Medulla oblongata (tissue), 1 donor: ENCODE measurements around the gene TAF1A.
A peak's percentile ranks its signal among the peaks of the same experiment; 100 is the strongest.
"Not testable (repeated sequence)": the region's sequence is repeated elsewhere in the genome, so short reads cannot be mapped to it uniquely, and the experiment has no call there.

Experiments used
- DNase-seq: peaks from one replicate; pipeline ENCODE4 v3.0.0-alpha.2; 2015; ENCODE audit errors: extremely low spot score

Gene TAF1A

GRCh38 chr1:222589462-222590302, at the start of gene TAF1A:
Gene TAF1A (minus strand): TSS chr1:222589933.
- peak; percentile 93 for DNase-seq

GRCh38 chr1:222634180-222635013, 44.7 kb upstream of the TAF1A start:
- peak; percentile 97 for DNase-seq

DNA sequence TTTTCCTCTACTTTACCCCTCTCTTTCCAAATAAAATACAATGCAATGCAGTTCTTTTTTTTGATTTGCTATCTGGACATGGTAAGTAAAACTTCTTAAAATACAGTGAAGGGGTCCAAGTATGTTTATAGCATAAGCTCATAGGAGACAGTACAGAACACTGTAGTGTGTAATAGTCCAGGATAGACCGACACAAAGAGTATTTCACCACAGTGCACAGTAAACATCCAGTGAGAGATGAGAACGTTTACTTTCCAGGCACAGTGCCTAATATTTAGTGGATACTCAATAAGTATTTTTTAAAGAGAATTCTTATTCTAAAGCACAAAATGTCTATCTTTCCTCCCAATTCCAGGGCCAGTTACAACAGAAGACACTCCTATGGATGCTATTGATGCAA, 43.0 kb upstream of the TAF1A start:
- no peak for DNase-seq

- DNase-seq, result no peak
These were observed 42.0 kb upstream of the TAF1A start for GRCh38 chr1:222631611-222632208.

- no peak for DNase-seq
These were observed 40.3 kb upstream of the TAF1A start for GRCh38 chr1:222629921-222630535.

GRCh38 chr1:222627232-222627631, 37.5 kb upstream of the TAF1A start:
- DNase-seq, result no peak

GRCh38 chr1:222624214-222624613, 34.5 kb upstream of the TAF1A start:
- DNase-seq, result no peak

GRCh38 chr1:222623458-222623857, 33.7 kb upstream of the TAF1A start:
- DNase-seq, result no peak

DNA sequence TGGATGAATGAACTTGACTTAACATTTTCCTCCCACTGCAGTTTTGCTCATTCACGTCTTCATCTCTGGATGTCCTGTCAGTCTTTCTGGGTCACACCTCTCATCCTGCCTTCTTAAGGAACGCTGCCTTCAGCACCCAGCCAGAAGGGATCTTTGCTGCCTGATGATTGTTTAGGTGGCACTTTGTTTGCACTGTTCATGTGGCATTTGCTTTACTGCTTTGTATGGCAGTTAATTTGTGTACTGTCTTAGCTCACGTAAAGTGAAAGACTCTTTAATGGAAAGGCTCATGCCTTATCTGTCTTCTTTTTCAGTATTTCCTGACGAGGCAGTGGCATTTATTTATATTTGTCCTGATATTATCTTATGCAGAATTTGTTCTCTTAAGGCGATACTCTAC, 33.0 kb upstream of the TAF1A start:
- no peak for DNase-seq

GRCh38 chr1:222620566-222620965, 30.8 kb upstream of the TAF1A start:
- DNase-seq, result no peak

DNA sequence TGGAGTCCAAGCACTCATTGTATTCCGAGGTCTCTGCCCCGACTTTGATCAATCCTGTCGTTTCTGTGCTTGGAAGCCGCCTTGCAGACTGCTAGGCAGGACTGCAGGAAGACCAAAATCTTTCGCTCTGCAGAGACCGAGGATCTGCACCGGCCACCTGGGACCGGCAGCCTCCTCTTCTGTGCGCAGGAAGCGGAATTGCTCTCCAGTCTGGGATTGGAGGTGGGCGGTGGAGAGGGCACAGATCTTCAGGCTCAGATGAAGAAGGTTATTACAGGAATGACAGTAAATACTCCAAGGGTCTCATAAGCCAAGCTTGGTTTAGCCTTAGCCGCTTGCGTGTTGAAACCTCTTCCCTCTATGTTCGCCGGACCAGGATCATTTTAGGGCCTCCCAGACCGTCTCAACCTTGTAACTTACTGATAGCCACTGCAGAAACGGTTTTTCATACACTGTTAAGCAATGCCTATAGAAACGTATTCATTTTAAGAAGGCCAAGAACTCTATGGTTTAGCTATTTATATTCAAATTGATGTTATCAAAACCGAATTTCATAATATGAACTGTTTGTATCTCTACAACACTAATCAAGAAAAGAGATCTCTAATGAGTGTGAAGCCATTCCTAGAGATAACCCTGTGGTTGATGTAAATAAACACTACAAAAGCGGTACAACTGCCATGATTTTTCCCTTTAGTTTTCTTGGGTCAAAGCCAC, 29.3 kb upstream of the TAF1A start:
- peak; percentile 11 for DNase-seq

GRCh38 chr1:222618001-222618879, 28.5 kb upstream of the TAF1A start, which contains the start of gene MIA3:
Gene MIA3 (plus strand): TSS chr1:222618097. CDS start chr1:222618111, 14 bp downstream.
- DNase-seq, result peak; percentile 83

DNA sequence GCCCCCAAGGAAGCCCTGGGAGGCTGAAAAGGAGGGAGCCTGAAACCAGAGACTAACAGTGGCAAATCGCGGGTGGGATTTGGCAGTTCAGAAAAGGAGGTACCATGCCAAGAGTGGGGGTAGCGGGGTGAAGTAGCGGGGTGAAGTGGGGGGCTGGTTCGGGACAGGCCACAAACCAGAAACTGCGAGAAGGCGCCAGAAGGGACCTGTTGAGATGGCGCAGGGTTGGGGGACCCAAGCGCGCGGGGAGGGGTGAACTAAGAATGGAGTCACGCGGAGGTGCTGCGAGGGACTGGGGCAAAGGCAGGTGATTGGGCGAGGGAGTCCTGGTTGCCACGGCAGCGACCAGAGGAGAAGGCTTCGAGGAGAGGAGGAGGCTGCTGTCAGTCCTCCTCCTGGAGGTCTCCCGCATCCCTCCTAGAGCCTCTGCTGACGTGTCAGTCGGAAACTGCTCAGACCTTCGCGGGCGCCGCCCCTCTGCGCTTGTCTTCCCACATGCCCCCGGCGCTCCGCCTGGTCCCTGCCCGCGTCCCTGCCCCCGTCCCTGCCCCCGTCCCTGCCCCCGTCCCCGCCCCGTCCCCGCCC, 27.7 kb upstream of the TAF1A start:
- peak; percentile 93 for DNase-seq

GRCh38 chr1:222616525-222616924, 26.8 kb upstream of the TAF1A start:
- DNase-seq, result peak; percentile 6

DNA sequence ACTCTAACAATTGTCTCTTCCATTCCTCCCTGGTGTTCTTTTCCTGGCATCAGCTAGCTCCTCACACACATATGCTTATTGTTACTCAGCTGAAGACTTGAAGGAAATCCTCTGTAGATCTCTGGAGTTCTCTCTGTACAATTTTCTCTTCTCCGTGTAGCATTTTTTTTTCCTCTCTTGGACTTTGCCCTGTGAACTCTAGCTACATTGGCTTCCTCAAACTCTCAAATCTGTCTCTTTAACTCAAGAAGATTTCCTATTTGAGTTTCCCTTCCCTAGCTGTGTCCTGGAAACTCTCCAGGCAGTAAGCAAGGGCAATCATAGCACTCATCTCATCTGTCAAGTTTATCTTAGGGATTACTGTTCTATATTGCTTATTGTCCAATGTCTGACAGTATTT, 23.9 kb upstream of the TAF1A start:
- peak; percentile 11 for DNase-seq

- no peak for DNase-seq
These were observed 21.0 kb upstream of the TAF1A start for GRCh38 chr1:222610728-222611127.

GRCh38 chr1:222609111-222609510, 19.4 kb upstream of the TAF1A start:
- DNase-seq, result not testable (repeated sequence)

DNA sequence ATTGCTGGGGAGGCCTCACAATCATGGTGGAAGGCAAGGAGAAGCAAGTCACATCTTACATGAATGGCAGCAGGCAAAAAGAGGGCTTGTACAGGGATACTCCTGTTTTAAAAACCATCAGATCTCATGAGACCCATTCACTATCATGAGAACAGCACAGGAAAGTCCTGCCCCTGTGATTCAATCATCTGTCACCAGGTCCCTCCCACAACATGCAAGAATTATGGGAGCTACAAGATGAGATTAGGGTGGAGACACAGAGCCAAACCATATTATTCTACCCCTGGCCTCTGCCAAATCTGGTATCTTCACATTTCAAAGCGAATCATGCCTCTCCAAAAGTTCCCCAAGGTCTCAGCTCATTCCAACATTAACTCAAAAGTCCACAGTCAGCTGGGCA, 17.0 kb upstream of the TAF1A start:
- DNase-seq, result no peak

- no peak for DNase-seq
These were observed 11.5 kb upstream of the TAF1A start for GRCh38 chr1:222601257-222601656.

DNA sequence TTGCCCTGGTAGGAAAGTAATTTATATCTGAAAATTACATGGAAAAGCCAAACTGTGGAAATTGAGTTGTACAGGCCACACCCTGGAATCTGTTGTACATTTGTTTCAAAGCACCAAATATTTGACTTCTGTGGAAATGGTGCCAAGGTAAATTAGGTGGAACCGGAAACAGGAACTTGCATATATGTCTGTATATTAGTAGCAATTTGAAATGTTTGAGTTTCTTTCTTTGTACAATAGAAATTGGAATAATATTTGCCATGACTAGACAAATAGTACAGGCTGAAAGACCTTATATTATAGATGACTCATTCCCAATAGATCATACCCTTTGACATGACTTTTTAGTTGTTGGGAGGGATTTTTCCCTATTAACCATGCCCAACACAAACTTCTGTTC, 10.5 kb upstream of the TAF1A start:
- no peak for DNase-seq
